HG03439 (cell line): ENCODE data around the gene CD19.
A peak's percentile ranks its signal among the peaks of the same experiment; 100 is the strongest.
"Not testable (repeated sequence)": the region's sequence is repeated elsewhere in the genome, so short reads cannot be mapped to it uniquely, and the experiment has no call there.

Source experiments
- ATAC-seq: cut with Tn5 transposase; IDR thresholded peaks from one replicate; pipeline ENCODE4 v1.9.1; 2021; ENCODE audit warnings: mild to moderate bottlenecking, moderate library complexity; ENCODE audit not compliant: unreplicated experiment

Gene CD19

DNA sequence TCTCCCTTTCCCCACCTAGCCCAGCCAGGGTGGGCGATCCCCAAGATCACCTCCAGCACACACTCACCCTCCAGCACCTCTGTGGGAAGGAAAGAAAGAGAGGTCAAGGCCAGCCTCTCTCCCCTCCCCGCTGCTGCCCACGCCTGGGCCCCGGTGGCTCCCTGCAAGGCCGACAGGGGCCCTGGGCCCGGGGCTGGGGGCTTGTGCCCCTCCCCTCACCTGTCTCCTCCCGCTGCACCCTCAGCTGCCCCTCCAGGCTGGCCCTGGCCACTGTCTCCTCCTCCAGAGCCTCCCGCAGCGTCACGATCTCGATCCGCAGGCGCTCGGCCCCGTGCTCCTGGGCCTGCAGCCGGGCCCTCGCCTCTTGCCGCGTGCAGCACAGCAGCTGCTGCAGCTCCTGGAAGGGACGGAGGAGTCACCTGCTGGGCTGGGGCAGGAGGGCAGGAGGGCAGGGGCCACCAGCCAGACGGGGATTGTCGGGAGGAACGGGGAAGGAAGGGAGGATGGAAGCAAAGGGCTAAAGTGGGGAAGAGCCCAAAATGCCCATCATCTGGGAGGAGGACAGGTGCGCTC is 25.9 kb upstream of the CD19 start:
- ATAC-seq: no peak

DNA sequence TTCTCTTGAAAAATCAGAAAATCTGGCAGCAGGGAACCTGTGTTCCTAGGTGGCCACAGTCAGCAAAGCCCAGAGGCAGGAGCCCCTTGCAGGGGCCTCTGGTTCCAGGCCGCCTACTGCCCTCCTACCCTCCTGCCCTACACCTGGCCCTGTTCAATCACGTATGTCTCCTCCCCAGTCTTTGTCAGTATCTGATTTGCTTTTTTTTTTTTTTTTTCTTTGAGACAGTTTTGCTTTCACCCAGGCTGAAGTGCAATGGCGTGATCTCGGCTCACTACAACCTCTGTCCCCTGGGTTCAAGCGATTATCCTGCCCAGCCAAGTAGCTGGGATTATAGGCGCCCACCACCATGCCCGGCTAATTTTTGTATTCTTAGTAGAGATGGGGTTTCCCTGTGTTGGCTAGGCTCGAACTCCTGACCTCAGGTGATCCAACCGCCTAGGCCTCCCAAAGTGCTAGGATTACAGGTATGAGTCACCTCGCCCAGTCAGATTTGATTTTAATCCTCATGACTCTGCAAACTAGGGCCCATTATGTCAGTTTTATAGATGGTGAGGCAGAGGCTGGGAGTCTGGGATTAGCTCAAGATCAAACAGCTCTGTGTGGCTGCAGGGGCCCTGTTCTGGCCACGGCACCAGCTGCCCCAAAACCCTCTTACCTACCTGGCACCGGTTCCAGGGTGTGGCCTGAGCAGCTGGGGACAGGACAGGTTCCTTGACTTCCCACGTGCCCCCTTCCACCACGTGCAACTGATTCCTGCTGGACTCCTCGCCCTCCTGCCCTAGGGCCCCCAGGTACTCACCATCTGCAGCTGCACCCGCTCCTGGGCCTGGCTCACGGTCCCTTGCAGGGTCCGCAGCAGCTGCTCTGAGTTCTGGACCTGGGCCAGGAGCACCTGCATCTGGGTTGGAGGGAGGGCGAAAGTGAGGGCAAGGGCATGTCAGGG is 21.4 kb upstream of the CD19 start:
- ATAC-seq: no peak

DNA sequence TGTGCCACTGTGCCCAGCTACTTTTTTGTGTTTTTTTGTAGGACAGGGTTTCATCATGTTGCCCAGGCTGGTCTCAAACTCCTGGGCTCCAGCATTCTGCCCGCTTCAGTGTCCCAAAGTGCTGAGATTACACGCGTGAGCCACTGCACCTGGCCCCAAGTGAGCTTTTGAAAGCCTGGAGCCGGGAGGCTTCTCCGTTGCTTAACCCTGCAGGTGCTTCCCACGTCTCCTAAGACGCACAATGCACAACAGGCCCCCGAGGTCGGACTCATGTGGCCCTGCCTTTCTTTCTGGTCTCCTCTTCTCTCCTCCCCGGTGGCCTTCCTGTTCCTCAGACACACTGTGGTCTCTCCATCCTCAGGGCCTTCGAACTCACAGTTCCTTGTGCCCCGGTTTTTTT is 19.2 kb upstream of the CD19 start:
- ATAC-seq: no peak

DNA sequence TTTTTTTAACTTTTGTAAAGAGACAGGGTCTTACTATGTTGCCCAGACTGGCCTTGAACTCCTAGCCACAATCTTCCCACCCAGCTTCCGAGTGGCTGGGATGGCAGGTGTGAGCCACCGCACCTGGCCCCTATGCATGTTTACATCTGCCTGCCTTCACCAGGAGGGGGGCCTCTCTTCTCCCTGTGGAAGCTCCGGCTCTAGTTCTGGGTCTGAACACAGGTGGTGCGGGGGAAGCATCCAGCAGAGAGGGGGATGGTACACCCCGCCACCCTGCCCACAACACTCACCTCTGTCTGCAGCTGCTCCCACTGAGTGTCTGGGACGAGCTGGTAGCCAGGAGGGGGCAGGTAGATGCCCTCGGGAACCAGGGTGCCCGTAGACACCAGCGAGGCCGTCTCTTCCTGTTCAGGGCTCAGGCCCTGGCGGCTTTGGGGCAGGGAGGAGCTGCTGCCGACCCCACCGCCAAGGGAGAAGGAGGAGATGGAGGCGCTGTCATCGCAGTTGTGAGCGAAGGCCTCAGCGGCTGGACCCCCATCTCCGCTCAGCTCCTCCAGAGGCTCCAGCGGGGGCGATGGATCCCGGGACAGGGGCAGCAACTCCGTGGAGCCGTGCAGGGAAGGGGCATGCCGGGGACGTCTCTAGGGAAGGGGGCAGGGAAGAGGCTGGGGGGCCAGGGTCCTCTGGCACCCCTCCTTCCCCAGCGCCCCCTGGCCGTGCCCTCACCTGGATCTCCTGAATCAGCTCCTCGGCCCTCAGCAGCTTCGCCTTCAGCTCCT is 17.6 kb upstream of the CD19 start:
- no peak for ATAC-seq

DNA sequence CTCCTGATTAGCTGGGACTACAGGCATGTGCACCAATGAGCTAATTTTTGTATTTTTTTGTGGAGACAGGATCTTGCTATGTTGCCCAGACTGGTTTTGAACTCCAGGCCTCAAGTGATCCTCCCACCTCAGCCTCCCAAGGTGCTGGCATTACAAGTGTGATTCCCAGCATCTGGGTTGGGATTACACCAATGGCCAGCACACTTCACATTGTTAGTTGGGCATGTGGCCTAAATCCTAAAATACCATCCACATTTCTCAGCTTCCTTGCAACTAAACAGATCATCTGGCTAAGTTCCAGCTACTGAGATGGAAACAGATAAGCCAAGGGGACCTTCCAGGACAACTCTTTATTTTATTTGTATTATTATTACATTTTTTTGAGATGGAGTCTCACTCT is 16.6 kb upstream of the CD19 start:
- ATAC-seq: no peak

DNA sequence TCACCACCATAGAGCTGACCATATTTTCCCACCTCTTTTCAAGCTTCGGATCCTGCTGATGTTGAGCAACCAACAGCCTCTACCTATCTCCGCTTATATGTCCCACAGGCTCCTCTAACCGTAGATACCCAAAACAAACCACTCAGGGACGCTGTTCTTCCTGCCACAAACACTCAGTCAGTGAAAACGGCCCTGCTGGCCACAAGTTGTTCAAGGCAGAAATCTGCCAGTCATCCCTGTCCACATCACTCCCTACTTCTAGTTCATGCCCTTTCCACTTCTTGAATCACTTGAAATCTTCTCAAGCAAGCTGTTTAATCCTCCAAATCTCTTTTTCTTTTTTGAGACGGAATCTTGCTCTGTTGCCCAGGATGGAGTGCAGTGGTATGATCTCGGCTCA is 14.7 kb upstream of the CD19 start:
- no peak for ATAC-seq

DNA sequence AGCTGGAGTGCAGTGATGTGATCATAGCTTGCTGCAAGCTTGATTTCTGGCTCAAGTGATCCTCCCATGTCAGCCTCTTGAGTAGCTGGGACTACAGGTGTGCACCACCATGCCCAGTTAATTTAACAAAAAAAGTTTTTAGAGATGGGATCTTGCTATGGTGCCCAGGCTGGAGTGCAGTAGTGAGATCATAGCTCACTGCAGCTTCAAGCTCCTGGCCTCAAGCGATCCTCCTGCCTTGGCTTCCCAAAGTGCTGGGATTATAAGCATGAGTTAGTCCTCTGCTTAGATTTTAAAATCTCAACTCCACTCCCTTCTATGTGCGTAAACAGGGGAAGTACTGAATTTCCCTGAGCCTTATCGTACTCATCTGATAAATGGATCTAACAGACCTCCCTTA is 13.1 kb upstream of the CD19 start:
- ATAC-seq: no peak

DNA sequence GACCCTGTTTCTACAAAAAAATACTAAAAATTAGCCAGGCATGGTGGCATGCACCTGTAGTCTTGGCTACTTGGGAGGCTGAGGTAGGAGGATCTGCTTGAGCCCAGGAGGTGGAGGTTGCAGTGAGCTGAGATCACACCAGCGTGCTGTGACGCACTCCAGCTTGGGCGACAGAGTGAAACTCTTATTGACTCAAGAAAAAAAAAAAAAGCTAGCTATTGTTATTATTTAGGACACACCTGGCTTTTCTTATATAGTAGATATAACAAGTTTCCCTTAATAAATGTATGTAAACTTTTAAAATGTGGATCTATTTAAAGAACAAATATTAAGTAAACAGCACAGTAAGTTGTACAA is 8.6 kb upstream of the CD19 start:
- no peak for ATAC-seq

DNA sequence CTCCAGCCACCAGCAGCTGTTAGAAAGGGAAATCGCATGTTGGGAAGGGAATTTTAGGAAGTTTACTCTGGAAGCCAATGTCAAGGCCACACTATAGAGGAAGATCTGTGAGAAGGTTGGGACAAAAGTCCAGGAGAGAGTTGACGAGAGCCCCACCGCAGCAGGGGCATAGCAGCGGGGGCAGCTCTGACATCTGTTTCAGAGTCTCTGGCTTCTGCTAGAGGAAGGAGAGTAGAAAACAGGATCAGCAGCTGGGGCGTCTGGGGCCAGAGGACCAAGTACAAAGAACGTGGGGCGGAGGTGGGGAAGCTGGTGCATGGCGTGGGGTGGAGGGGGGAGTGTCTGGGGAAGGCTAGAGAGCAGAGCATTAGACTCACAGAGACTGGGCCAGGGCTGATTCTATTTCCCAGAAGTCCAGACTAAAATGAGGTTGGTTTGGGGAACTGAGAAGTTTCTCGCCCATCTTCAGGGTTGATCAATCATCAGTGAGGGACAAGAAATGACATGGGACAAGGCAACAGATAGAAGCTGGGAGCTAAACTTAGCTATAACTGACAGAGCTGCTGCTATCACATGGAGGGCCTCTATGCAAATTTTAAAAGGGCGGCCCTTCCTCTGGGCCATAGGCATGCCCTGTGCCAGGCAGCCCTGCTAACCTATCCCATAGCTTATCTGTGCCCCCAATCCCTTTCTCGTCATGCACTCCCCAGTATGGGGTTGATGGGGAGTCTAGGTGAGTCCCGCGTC is 7.9 kb upstream of the CD19 start:
- ATAC-seq: peak; percentile 59

DNA sequence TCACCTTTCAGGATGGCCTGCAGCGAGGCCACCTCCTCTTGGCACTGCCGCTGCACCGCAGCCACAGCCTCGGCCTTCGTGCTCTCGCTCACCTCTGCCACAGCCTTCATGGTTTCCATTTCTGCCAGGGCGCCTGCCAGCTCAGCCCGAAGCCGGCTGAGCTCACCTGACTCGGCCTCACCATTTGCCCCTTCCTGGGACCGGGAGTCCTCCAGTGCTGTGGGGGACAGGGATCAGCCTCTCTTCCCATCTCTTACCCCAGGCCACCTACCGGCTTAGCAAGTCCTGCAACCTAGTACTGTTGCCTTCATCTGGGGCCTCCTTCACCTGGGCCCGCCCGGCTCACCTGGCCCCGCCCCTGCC is 7.4 kb upstream of the CD19 start:
- ATAC-seq: peak; percentile 23

DNA sequence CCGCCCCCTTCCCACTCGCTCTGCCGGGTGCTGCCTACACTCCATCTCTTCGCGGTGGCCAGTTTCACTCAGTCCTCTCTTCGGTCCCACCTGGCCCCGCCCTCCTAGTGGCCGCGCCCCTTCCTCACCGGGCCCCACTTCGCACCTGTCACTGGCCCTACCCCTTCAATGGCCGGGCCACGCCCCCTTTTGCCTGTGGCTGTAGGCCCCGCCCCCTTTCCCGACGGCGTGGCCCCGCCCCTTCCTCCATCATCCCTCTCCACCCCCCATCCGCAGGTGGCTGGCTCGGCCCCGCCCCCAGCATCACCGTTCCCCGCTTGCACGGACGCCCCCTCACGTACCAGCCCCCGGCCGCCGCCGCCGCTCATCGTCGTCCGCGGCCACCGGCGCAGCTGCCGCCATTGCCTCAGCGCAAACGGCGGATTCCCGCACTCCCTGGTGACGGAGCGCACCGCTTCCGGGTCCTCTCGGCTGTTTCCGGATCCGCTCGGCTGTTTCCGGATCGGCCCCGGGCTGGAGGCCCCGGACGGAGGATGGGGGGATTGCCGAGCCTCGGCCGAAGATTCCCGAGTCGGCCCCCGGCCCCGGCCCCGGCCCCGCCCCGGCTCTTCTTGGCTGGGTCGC is 6.9 kb upstream of the CD19 start, which contains the start of gene RABEP2:
Gene RABEP2, minus strand, starts transcription at position 477 of the 624 bp plus-strand sequence. Its CDS starts 75 bp downstream, at position 402.
- peak; percentile 64 for ATAC-seq

DNA sequence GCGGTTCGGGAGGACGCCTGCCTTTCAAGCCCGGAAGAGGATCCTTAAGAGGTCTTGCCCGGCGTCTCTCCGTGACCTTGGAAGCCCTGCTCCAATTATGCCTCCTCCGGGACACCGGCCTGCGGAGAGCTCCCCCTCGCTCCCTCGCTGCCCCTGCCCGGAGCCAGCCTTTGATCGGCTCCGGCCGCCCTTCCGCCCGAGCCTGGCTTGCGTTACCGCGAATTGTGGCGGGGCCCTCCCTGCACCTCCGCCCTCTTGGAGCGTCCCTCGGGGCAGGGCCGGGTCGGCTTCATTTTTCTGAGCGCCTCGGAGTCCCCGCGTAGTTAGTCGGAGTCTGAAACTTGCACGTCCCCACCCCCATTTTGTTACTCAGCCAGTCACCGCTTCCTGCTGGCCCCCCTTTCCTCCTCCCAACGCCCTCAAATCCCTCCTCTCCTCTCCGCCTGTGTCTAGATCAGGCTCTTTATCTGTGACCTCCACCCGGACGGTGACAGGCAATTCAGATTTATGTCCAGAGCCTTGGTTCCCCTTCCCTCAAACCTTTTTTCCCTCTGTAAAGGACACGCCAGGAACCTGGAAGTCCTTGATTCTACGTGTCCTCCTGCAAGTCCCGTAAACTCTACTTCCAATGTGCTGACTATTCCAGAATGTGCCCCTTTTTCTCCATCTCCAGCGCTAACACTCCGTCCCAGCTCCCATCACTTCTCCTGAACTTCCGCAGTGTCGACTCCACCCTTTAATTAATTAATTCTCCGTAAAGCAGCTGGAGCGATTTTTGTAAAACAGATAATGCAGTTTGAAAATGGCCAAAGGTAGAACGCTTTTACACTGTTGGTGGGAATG is 6.2 kb upstream of the CD19 start:
- peak; percentile 29 for ATAC-seq

DNA sequence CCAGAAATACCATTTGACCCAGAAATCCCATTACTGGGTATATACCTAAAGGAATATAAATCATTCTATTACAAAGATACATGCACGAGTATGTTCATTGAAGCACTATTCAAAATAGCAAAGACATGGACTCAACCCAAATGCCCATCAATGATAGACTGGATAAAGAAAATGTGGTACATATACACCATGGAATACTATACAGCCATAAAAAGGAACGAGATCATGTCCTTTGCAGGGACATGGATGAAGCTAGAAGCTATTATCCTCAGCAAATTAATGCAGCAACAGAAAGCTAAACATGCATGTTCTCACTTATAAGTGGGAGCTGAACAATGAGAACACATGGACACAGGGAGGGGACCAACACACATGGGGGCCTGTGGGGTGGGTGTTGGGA is 5.5 kb upstream of the CD19 start:
- not testable (repeated sequence) for ATAC-seq

DNA sequence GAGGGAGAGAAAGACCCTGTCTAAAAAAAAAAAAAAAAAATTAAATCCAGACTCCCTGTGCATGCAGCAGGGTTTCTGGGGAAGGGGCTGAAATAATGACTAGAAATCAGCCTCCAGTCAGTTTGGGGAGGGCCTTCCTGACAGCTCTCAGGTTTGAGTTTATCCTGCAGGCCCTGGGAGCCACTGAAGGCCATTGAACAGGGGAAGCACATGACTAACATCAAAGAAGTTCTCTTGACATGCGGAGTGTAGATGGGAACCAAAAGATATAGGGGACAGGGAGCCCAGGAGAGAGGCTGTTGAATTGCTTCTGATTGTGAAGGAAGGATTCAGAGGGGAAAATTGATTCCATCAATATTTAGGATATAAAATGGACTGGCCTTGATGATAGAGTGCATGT is 4.0 kb upstream of the CD19 start:
- ATAC-seq: no peak

DNA sequence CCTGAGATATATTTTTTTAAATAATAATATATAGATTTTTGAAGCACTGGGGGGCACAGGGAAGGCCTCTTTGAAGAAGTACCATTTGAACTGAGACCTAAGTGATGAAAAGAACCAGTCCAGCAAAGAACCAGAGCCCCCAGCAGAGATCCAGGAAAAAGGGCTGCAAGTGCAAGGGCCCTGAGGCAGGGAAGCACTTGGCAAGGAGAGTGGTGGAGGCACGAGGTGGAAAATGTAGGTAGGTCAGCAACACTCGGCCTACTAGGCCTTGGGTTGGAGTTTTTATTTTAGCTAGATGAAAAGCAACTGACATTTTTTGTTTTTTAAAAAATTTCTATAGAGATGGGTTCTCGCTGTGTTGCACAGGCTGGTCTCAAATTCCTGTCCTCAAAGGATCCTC is 1.6 kb upstream of the CD19 start:
- ATAC-seq: no peak

DNA sequence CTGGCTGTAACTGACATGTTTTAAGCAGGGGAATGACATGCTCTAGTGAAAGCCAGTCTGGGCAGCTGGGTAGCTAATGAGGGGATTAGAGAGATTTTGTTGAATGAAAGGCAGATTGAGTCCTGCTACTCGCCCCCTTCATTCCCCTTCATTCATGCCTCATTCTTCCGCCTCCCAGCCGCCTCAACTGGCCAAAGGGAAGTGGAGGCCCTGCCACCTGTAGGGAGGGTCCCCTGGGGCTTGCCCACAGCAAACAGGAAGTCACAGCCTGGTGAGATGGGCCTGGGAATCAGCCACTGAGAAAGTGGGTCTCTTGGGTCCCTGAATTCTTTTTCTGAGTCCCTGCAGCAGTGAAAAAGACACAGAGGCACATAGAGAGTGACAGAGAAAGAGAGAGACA is 1.1 kb upstream of the CD19 start:
- no peak for ATAC-seq

DNA sequence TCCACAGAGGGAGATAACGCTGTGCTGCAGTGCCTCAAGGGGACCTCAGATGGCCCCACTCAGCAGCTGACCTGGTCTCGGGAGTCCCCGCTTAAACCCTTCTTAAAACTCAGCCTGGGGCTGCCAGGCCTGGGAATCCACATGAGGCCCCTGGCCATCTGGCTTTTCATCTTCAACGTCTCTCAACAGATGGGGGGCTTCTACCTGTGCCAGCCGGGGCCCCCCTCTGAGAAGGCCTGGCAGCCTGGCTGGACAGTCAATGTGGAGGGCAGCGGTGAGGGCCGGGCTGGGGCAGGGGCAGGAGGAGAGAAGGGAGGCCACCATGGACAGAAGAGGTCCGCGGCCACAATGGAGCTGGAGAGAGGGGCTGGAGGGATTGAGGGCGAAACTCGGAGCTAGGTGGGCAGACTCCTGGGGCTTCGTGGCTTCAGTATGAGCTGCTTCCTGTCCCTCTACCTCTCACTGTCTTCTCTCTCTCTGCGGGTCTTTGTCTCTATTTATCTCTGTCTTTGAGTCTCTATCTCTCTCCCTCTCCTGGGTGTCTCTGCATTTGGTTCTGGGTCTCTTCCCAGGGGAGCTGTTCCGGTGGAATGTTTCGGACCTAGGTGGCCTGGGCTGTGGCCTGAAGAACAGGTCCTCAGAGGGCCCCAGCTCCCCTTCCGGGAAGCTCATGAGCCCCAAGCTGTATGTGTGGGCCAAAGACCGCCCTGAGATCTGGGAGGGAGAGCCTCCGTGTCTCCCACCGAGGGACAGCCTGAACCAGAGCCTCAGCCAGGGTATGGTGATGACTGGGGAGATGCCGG is 769 bp downstream of the CD19 start:
- no peak for ATAC-seq

DNA sequence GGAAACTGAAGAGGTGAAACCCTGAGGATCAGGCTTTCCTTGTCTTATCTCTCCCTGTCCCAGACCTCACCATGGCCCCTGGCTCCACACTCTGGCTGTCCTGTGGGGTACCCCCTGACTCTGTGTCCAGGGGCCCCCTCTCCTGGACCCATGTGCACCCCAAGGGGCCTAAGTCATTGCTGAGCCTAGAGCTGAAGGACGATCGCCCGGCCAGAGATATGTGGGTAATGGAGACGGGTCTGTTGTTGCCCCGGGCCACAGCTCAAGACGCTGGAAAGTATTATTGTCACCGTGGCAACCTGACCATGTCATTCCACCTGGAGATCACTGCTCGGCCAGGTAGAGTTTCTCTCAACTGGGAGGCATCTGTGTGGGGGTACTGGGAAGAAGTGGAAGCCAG is 1.4 kb downstream of the CD19 start:
- ATAC-seq: no peak

DNA sequence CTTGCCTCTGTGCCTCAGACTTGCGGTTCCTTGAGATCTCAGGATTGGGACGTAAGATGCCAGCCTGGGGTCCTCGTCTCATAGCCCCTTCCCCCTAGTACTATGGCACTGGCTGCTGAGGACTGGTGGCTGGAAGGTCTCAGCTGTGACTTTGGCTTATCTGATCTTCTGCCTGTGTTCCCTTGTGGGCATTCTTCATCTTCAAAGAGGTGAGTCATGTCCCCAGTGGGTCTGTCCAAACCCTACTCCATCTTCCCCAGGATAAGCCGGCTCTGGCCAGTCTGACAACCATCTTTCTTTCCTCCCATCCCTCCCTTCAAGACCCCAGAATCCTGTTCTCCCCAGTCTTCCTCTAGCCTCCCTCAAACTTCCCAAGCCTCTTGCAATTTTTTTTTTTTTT is 3.6 kb downstream of the CD19 start:
- no peak for ATAC-seq
